Measurements from ENCODE around the gene PPP1R26. TPM values are rescaled to one million over a fixed set of nuclear protein-coding genes. Genes with fewer than 3 reads are reported as not detected.

The PPP1R26 gene
- total and polyA plus RNA-seq, 4 donors, result 9.3 to 29.6 (median 18.3) TPM

DNA sequence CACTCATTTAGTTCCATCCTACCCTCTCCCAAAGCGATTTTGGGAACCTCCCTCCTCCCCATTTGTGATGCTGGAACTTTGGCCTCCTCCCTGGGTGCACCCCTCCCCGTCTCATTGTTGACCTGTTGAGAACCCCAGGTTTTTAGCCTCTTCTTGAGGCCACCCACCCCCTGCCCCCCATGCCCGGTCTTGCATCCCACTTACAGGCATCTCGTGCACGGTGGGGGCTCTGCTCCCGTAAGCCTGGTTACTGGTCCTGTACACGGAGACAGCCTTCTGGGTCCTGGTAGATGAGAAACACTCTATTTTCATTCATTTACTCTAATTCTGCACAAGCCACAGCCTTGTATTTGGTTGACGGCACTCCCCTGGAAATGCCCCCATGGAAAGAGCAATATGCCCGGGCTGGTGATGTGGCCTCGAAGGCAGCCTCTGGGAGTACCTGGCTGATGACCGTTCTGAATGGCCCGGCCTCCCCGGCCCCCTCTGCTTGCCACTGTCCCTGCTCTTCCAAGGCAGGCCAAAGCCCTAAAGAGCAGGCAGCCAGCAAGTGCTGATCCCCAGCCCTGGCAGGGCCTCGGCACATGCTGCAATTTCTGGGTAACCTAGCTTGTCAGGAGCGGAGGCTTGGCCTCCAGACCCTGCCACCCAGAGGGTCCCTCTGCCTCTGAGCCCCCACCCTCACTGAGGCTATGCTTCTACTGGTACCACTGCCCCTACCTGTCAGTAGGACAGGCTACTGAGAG lies 19.0 kb downstream of the PPP1R26 start:
- Histone ChIP-seq H3K27ac (ENCODE audit: low read depth in 1 of 2, low read length in 1 of 2) (no peak overlapping the region), H3K4me3 (no peak overlapping the region), H3K36me3 (ENCODE audit: control insufficient read depth in 4 of 4, insufficient read depth in 4 of 4, low read length in 4 of 4) (peaks cover 0 to 16% (median 9%) of the 10 kb centered on the region in 4 donors), H3K9ac (ENCODE audit: insufficient read depth in 1 of 2, low read length in 2 of 2) (no peak overlapping the region), H3K27me3 (ENCODE audit: control insufficient read depth in 3 of 3, insufficient read depth in 3 of 3, low read length in 2 of 3) (no peaks in the 10 kb centered on the region), H3K9me3 (ENCODE audit: control insufficient read depth in 4 of 4, insufficient read depth in 3 of 4, low read length in 3 of 4) (no peaks in the 10 kb centered on the region), H3K4me1 (ENCODE audit: control insufficient read depth in 5 of 5, insufficient read depth in 5 of 5, low read length in 5 of 5) (peaks cover 3 to 21% (median 8%) of the 10 kb centered on the region in 5 donors)
- DNase-seq (peak in 1 of 3 donors; percentile 7), ATAC-seq (ENCODE audit: insufficient read depth, low FRiP score) (no peak)
- 84 to 85% methylated on average over 15 of the region's 15 CpGs for WGBS, 2 donors
- TF ChIP-seq, protein P1, sequence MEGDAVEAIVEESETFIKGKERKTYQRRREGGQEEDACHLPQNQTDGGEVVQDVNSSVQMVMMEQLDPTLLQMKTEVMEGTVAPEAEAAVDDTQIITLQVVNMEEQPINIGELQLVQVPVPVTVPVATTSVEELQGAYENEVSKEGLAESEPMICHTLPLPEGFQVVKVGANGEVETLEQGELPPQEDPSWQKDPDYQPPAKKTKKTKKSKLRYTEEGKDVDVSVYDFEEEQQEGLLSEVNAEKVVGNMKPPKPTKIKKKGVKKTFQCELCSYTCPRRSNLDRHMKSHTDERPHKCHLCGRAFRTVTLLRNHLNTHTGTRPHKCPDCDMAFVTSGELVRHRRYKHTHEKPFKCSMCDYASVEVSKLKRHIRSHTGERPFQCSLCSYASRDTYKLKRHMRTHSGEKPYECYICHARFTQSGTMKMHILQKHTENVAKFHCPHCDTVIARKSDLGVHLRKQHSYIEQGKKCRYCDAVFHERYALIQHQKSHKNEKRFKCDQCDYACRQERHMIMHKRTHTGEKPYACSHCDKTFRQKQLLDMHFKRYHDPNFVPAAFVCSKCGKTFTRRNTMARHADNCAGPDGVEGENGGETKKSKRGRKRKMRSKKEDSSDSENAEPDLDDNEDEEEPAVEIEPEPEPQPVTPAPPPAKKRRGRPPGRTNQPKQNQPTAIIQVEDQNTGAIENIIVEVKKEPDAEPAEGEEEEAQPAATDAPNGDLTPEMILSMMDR (IDR thresholded peaks at IDR 0.05; ENCODE audit: control extremely low read depth, extremely low read depth), result no peak

DNA sequence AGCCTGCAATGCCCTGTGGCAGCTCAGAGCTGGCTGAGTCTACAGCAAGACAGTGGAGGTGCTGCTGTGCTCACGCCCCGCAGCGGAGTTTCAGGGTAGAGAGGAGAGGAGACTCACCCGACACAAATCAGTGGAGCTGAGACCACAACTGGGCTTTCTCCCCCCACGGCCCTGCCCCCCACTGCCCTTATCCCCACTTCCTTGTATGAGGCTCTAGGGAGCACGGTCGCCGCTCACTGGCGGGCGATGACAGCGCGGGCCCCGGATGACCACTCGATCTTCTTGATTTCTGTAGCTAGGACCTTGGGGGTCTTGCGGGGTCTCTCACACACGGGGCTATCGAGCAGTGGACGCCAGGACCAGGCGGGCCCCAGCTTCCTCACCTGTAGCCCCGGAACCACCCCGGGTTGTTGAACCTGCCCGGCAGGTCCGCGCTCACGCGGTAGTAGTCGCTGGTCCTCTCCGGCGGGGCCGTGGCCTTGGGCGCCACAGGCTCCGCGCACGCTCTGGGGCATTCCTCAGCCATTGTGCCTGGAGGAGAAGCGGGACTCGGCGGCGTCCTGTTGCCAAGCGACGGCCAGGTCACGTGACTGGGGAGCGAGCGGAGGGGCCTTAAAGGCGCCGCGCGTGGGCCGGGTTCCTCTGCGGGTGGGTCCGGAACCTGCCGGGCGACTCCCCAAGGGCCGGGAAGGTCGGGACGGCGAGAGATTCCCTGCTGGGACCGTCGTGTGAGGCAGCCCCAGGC lies 19.9 kb downstream of the PPP1R26 start:
- Histone ChIP-seq H3K27ac (ENCODE audit: low read depth in 1 of 2, low read length in 1 of 2) (peak overlapping the region; percentile 6 to 56), H3K9ac (ENCODE audit: insufficient read depth in 1 of 2, low read length in 2 of 2) (no peak overlapping the region), H3K27me3 (ENCODE audit: control insufficient read depth in 3 of 3, insufficient read depth in 3 of 3, low read length in 2 of 3) (no peaks in the 10 kb centered on the region), H3K9me3 (ENCODE audit: control insufficient read depth in 4 of 4, insufficient read depth in 3 of 4, low read length in 3 of 4) (no peaks in the 10 kb centered on the region), H3K4me3 (peak overlapping the region; percentile 90), H3K36me3 (ENCODE audit: control insufficient read depth in 4 of 4, insufficient read depth in 4 of 4, low read length in 4 of 4) (peaks cover 0 to 26% (median 11%) of the 10 kb centered on the region in 4 donors), H3K4me1 (ENCODE audit: control insufficient read depth in 5 of 5, insufficient read depth in 5 of 5, low read length in 5 of 5) (peaks cover 3 to 21% (median 8%) of the 10 kb centered on the region in 5 donors)
- DNase-seq (peak; percentile 92 to 93 (median 92)), ATAC-seq (ENCODE audit: insufficient read depth, low FRiP score) (peak; percentile 80)
- TF ChIP-seq, protein P1 (IDR thresholded peaks at IDR 0.05; ENCODE audit: control extremely low read depth, extremely low read depth), result no peak
- 0 to 1% methylated on average over 43 to 58 of the region's 58 CpGs for WGBS, 2 donors

DNA sequence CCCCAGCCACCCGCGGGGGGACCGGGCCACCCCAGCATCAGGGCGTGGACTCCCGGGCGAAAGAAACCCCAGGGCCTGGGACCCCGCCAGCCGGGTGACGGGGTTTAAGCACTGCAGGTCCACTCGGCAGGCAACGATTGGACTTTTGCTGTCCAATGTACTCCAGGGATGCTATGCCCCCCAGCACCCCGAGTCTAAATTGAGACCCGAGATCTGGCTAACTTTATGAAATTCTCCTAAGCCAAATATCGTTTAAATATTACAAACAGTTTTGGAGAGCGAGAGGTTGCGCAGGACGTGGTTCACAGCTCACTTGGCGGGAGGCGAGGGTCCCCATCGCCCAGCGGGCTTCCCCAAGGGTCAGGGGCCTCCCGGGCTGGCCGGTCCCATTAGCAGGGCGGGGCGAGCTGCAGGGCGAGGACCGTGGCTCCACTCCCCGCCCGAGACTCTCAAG lies 20.5 kb downstream of the PPP1R26 start:
- no peak overlapping the region for H3K9ac ChIP-seq (ENCODE audit: insufficient read depth in 1 of 2, low read length in 2 of 2)
- ATAC-seq (ENCODE audit: insufficient read depth, low FRiP score), result peak; percentile 0
- peak overlapping the region; percentile 22 to 56 for H3K27ac ChIP-seq (ENCODE audit: low read depth in 1 of 2, low read length in 1 of 2)

More for the DNA sequence above, 20.5 kb downstream of the PPP1R26 start:
- Histone ChIP-seq H3K4me1 (ENCODE audit: control insufficient read depth in 5 of 5, insufficient read depth in 5 of 5, low read length in 5 of 5) (peaks cover 3 to 21% (median 8%) of the 10 kb centered on the region in 5 donors), H3K9me3 (ENCODE audit: control insufficient read depth in 4 of 4, insufficient read depth in 3 of 4, low read length in 3 of 4) (no peaks in the 10 kb centered on the region), H3K4me3 (peak overlapping the region; percentile 90), H3K27me3 (ENCODE audit: control insufficient read depth in 3 of 3, insufficient read depth in 3 of 3, low read length in 2 of 3) (no peaks in the 10 kb centered on the region), H3K36me3 (ENCODE audit: control insufficient read depth in 4 of 4, insufficient read depth in 4 of 4, low read length in 4 of 4) (peaks cover 0 to 32% (median 11%) of the 10 kb centered on the region in 4 donors)
- TF ChIP-seq, protein P1 (IDR thresholded peaks at IDR 0.05; ENCODE audit: control extremely low read depth, extremely low read depth), result no peak
- no peak for DNase-seq
- WGBS, 2 donors, result 0% methylated on average over 28 to 29 of the region's 29 CpGs

All from lung (tissue), 12 donors.